NCI-H2029 (cell line): ENCODE data around the gene TSPEAR.

Experiments
- DNase-seq: peaks from one replicate; lab custom pipeline; 2025; lab: John Stamatoyannopoulos, UW

Gene TSPEAR

DNA sequence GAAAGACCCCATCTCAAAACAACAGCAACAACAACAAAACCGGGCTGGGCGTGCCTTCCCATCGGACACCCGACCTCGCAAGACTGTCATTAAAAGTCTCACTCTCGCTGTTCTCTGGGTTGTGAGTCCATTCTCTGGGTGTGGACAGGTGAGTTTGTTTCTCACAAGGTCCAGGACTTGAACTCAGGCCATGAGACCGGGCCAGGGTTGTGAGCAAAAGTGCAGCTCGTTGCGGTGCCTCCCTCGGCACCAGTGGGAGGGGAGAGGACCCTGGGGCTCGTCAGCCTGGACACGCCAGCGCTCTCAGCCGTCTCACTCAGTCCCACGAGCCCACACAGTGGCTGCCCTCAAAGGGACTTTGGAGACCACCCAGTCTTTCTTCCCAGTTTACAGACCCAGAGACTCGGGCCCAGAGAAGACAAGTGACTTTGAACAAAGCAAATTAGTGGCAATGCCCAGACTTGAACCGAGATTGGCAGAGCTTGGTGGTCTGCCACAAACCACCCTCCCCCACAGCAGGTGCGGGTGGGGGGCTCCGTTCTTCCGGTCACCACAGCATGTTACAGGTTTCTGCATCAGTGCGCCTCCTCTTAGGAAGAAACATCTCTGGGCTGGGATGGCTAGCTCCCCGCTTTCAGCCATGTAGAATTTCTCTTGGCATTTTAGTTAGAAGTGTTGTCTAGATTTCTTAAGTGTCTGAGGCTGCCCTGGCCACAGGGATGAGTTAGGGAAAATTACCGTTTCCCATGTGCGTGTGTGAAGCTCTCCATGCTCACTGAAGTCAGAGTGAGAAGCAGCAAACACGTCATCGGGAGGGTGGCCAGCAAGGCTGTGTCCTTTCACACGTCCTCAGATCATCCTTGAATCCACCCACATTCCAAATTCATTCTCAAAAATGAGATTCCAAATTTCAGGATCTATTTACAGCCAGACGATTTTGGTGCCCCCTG lies 227.8 kb downstream of the TSPEAR start:
- DNase-seq, result no peak

DNA sequence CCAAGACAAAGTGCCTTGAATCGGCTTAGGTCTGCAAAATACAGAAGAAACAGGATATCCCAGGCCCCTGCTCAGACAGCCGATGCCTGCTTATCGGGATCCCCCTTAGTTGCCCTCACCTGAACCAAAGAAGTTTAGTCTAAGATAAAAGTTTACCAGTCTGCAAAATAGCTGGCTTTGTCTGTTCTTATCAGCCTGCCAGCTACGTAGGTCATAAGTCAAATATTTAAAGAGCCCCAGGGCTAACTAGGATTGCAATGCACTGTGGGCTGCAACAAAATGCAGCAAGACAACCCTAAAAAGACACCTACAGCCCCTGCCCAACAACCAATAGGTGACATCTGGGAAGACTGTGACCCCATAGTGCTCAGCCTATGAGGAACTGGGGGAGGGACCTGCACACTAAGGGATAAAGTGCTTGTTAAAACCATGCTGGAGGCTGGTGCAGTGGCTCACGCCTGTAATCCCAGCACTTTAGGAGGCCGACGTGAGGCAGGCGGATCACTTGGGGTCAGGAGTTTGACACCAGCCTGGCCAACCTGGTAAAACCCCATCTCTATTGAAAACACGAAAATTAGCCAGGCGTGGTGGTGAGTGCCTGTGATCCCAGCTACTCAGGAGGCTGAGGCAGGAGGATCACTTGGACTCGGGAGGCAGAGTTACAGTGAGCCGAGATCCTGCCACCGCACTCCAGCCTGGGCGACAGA lies 228.6 kb downstream of the TSPEAR start:
- no peak for DNase-seq

DNA sequence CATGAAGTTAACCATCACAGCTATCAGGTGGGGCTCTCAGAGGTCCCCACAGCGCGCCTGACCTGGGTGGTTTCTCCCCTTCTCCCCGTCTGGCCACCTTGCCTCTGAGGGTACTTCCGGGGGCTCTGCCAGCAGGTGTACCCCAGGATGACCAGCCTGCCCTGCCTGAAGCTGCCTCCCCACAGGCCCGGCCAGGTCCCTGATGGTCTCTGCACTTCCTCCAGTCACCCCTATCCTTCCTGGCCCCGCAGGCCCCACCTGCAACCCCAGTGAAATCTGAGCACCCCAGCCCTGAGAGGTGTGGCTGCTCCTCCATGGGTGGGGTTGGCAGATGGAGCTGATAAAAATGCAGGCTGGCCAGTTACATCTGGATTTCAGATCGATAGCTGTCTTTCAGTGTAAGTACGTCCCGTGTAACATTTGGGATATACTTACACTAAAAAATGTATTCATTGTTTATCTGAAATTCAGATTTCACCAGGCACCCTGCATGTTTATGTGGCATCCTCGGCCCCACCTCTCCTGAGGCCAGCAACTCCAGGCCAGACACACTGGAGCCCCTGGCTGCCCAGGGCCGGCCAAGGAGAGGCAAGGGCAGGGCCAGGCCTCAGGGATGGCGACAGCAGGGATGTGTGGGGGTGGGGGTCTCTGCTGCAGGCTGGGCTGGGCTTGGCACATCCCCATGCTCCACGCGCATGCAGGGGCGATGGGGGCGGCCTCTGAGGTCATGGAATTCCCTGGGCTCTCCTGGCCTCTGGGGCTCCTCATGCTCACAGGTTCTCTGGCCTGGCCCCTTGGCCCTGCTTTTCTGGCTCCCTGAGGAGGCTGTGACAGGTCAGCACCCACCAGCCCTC lies 230.9 kb downstream of the TSPEAR start:
- DNase-seq, result no peak

DNA sequence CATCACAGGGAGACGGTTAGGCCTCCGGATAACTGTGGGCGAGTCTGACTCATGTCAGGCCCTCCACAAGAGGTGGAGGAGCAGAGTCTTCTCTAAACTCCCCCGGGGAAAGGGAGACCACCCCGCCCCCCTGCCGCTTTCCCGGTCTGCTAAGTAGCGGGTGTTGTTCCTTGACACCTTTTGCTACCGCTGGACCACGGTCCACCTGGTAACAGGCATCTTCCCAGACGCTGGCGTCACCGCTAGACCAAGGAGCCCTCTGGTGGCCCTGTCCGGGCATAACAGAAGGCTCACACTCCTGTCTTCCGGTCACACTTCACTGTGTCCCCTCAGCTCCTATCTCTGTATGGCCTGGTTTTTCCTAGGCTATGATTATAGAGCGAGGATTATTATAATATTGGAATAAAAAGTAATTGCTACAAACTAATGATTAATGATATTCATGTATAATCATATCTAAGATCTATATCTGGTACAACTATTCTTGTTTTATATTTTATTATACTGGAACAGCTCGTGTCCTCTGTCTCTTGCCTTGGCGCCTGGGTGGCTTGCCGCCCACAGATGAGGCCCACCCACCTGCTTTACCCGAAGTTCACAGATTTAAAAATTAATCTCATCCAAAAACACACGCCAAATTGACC lies 231.7 kb downstream of the TSPEAR start:
- DNase-seq, result peak; percentile 38

DNA sequence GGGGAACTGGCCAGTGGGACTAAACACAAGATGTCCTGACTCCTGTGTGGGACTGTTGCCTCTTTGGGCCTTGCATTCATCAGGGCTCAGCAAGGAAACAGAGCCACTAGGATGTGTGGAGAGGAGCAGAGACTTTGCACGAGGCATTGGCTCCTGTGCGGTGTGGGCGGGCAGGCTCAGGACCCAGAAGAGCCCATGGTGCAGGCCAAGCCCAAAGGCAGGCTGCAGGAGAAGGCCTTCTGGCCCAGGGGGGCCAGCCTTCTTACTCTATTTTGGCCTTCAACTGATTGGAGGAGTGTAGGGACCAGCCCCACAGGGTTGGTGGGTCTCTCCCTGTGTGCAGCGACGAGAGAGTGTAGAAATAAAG lies 232.6 kb downstream of the TSPEAR start:
- DNase-seq, result no peak

DNA sequence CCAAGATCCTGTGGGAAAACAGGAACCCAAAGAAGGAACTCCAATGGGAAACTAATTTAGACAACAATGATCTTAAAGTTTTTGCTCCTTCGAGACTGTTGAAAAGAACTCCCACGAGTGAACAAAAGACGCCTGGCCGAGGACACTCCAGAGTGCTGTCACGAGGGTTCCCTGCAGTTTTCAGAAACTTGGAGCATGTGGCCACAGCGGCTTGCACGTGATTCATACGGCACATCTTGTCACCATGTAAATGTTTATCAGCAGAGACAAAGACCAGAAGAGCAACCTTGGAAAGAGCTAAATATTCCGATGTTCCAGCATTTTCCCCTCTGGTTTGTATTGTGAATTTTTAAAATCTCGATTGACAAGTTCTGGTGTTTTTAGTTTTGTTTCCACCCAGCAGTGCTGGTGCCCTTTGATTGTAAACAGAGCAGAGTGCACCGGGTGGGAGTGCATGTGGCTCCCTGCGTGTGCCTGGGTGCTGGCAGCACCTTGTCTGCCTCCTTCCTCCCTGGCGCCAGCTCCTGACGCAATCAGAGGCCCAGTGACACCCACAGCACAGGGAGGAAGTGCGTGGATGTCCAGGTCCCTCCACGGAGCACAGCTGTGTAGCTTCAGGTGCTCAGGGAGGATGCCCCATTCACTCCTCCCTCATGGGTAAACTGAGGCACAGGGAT lies 233.1 kb downstream of the TSPEAR start:
- no peak for DNase-seq

DNA sequence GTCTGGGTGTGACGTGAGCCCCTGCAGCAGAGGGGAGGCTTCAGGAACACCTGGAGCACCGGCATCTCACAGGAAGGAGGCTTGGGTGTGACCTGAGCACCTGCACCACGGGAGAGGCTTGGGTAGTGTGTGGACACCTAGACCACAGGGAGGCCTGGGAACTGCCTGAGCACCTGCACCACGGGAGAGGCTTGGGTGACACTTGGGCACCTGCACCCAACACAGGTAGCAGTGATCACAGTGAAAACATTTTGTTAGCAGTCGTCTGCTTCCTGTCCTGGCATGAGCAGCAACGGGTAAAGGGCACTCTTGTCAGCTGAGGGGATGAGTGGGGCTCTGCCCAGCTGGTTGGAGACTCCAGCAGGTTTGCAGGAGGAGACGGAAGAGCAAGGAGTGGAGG lies 233.7 kb downstream of the TSPEAR start:
- DNase-seq, result no peak

DNA sequence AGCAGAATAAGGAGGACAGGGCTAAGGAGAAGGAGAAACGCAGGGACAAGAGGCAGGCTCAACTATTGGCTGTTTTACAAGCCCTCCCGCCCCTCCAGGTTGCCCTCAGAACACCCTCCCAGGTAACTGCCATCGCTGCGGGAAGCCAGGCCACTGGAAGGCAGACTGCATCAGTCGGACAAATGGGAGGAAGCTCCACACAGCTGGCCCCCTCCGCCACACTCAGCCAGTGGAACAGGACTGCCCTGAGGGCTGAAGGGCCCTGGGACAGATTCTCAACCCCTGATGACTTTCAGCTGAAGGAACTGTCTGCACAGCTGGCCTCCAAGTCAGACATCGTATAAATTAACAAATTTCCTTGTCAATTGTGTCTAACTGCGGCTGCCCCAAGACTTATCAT lies 234.2 kb downstream of the TSPEAR start:
- DNase-seq, result no peak

DNA sequence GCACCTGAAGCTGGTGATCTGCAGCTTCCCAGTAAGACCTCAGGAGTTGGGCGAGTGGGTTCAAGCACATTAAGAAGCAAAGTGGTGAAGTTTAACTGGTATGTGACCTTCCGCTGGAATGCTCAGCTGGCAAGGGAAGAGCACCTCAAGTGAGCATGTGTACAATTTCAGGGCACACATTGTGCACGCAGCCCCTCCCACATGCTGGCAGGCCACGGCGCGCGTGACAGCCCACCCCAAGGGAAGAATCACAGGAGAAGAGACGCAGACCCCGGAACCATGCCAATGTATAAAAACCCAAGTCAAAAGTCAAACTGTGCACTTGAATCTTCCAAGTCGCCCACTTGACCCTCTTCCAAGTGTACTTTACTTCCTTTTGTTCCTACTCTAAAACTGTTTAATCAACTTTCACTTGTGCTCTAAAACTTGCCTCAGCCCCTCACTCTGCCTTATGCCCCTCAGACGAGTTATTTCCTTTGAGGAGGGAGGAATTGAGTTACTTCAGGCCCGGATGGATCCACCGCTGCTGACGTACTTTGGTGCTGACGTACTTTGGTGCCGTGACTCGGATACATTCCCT lies 236.0 kb downstream of the TSPEAR start:
- DNase-seq, result no peak

DNA sequence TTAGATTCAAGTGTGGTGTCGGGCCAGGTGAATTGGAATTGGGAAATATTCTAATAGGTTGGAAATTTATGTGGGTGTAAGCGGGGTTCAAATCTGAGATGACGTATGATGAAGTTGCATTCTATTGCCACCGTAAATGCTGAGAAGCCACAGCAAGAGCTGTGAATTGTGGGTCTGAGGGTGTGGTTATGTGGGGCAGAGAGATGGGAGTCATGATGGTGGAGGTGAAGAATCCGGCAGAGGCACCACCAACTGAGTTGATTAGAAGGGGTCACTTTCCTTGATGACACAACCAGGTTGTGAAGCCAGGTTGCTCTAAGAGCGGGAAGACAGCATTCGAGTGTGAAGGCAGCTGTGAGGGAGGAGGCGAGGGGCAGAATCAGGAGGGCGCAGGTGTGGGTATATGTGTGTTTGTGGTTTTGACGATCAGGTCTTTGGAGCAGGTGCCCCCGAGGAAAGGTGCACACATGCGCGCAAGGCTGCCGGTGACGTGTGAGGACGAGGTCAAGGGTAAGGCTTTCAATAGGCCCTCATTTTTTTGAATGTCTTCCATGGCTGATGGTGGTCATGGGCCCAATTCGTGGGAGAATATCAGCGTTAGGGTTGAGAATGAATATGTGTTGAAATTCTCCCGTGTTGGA lies 237.3 kb downstream of the TSPEAR start:
- DNase-seq, result no peak

DNA sequence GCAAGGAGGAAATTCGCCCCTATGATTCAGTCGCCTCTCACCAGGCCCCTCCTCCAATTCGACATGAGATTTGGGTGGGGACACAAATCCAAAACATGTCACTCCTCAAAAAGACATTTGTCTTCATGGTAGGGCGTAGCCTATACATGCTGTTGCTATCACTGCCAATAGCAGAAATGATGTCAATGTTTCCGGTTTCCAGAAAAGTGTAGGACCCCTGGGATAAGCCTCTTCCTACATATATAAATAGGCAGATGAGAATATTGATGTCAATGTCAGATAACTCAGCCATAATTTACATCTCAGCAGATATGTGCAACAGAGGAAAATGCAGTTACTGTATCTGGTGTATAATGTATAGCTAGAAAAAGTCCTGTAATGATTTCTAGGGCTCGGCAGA lies 239.4 kb downstream of the TSPEAR start:
- DNase-seq, result no peak

DNA sequence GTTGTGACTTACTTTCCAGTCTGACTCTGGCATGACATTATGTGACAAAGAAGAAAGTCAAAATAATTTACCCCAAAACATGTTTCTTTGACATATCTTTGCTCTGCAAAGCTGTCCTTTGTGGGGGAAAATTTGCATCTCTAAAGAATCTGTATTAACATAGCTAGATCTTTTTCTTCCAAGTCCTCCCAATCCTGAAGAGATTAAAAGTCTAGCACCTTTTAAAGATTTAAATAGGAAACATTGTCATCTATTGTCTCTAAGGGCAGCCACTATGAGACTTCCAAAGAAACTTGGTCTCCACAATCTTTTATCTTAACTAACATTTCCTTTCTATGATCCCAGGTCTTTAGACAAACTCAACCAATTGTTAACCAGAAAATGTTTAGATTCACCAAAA lies 240.0 kb downstream of the TSPEAR start:
- DNase-seq, result no peak

DNA sequence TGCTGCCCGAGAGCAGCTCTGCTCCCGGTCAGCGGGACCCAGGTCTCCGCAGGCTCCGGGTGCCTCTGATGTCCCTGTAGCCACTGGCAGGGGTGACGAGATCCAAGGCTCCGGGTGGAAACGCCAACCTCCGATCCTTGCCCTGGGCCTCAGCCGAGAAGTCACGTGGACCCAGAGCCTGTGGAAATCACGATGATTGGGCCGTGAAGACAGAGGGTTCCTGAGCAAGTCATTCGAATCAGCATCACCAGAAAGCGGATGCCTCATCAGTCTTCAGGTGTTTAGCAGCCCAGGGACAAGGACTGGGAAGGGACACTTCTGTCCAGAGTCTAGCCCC lies 243.5 kb downstream of the TSPEAR start:
- no peak for DNase-seq

DNA sequence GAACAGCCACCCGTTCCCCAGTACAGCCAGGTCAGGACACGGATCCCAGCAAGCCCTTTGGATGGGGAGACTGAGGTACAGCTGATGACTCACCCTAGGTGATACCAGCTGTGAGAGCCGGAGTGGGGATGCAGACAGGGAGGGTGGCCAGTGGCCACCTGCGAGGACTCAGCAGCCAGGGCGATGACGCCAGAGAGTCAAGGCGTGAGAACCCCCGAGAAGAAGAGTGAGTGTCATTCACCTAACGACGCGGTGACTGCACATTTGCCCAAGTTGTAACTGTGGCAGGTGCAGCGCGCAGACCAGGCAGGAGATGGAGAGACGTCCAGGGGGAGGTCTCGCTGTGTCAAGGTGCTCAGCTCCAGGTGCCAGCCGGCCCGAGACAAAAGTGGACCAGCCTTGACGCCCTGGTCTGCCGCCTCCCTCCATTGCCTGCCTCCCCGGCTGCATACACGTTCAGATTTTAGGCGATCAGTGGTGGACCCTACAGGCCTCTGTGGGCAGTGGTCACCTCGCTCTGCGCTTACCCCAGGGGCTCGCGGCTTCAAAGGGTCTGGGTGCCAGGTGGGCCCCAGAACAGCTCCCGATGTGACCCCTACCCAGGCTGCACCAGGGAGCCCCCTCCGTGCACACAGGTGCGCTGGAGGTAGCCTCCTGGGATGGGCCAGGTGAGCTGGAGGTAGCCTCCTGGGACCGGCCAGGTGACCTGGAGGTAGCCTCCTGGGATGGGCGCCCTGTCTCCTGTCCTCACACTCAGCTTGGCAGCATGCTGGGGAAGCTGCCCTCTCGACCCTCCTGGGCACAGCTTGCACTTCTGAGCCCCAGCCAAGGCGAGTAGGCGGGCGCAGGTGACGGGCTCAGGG lies 244.1 kb downstream of the TSPEAR start:
- DNase-seq, result no peak

DNA sequence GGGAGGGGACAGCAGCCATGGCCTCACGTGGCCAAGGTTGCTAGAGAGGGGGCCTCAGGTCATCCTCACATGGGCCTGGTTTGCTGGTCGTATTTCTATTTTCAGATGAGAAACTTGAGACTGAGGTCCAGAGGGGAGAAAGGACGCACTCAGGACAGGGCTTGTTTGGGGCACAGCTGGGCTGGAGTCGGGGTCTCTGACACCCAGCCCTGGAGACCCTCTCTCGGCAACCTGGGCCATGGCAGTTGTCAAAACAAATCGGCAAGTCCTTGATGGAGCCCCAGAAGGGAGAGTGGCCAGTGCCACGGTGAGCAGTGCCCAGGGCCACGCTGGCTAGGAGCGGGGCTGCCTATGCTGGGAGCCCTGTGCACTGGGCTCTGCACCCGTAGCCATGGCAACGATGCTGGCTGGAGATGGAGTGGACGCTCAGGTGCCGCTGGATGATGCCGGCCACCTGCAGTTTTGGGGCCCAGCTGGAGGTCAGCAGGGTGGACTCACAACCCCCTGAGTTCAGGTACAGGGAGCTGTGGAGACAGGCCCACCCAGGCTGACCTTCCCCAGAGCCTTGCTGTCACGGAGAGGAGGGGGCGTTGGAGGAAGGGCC lies 244.9 kb downstream of the TSPEAR start:
- DNase-seq, result no peak

DNA sequence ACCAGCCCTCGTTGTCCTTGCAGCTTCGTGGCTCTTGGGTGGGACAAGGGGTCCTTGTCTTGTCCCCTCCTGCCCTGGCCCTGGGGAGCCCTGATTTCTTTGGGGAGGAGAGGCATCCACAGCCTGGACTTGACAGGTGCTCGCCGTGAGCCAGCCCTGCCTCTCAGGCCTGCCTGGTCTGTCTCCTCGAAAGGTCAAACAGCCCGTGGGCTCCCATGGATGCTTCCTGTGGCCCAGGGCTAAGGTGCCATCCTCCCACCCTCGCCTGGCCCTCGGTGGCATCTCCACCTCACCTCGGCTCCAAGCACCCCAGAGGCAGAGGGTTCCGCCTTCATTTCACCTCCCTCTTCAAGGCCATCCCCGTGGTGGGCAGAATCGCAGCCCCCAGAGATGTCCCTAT lies 247.0 kb downstream of the TSPEAR start:
- DNase-seq, result no peak

DNA sequence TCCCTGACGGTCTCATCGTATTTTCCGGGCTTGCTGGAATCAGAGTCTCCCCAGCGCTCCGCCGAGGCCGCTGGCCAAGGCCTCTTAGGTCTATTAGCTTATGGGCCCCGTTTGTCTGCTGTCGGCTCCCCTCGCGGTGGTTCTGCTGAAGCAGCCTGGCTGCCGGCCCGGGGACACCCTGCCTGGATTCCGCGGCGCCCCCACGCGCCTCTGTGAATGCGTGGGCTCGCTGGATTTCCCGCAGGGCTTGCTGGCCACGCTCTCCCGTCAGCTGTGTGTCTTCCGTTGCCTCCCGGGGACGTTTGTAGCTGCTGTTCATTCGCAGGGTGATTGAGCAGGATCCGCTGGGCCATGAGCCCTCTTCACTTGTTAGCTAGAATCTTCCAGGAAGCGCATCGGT lies 247.6 kb downstream of the TSPEAR start:
- no peak for DNase-seq

DNA sequence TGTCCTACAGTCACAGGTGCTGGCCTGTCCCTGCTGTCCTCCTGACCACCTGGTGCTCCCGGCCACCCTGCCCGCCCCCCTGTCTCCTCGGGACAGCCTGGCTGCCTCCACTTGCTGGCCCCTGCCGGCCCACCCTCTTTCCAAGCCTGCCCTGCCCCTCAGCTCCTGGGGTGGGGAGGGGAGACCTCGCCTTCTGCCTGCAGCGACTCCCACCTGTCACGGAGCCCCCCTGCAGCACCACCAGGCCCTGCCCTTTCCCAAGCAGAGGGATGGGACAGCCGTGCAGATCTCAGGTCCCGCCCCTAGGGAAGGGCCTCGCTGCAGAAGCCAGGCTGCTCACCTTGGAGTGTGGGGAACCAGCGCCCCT lies 248.6 kb downstream of the TSPEAR start:
- no peak for DNase-seq

DNA sequence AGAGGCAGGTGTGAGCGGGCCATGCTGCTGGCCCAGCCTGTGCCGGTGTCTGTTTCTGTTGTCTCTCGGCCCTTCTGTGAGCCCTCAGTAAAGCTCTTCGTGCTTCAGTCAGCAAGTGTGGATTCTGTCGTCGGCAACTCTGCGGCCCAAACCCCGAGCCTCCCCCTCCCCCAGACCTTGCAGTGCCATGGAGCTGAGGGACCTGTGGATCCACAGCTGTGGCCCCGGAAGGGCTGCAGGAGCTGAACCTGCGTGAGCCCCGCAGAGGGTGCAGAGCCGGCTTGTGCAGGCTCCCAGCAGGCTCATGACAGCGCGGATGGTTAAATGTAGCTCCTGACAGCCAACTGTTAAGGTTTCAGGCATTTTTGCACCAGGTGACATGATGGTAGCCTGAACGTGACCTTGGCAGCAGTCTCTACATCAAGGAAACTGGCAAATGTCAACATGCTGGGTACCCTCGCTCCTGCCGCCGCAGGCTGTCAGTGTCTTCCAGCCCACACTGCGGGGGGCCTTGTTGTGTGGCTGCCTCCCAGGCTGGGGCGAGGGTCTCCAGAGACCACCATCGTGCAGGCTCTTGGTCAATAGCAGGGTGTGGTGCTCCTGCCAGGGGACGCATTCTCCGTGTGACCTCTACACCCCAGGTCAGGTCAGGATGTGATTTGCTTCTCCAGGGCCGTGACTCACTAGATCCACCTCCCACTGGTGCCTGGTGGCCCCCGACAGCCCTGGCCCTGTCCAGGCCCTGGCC lies 249.1 kb downstream of the TSPEAR start:
- no peak for DNase-seq
